ENCODE measurements around the gene MEF2C. TPM values are rescaled to one million over a fixed set of nuclear protein-coding genes. Genes with fewer than 3 reads are reported as not detected.

The MEF2C gene
- total RNA-seq, 2 experiments from 2014 or later, result 0.60 to 0.87 TPM

GRCh38 chr5:88746438-88746882 is 136.5 kb downstream of the MEF2C start:
- H3K4me1 ChIP-seq (ENCODE audit: insufficient read depth, low read length), result no peaks in the 10 kb centered on the region
- Mint-ChIP-seq H3K4me3 (no peak overlapping the region), H3K36me3 (ENCODE audit: low read depth) (no peaks in the 10 kb centered on the region), H3K4me1 (ENCODE audit: low read depth) (peaks cover 3% of the 10 kb centered on the region), H3K27me3 (peaks cover 2% of the 10 kb centered on the region), H3K9me3 (no peaks in the 10 kb centered on the region), H3K27ac (no peak overlapping the region)
- no peaks in the 10 kb centered on the region for H3K9me3 ChIP-seq (ENCODE audit: control insufficient read depth in 1 of 2, insufficient read depth in 1 of 2, low read length in 2 of 2)
- no peaks in the 10 kb centered on the region for H3K36me3 ChIP-seq (ENCODE audit: insufficient read depth, low read length)
- intact Hi-C loops (cut with DNase I, micrococcal nuclease), result no loop called here
- CTCF ChIA-PET, result no interaction called here
- H3K27ac ChIP-seq (ENCODE audit: low read depth in 1 of 2, low read length in 2 of 2), result no peak overlapping the region
- no peak for TF ChIP-seq CTCF (IDR thresholded peaks at IDR 0.05)
- no peak for ATAC-seq (ENCODE audit: poor library complexity)
- no peak for DNase-seq
- POLR2A ChIA-PET, result no interaction called here
- H3K4me3 ChIP-seq (ENCODE audit: low read length), result no peak overlapping the region
- H3K27me3 ChIP-seq (ENCODE audit: control insufficient read depth in 1 of 2, insufficient read depth in 2 of 2, low read length in 2 of 2), result no peaks in the 10 kb centered on the region

DNA sequence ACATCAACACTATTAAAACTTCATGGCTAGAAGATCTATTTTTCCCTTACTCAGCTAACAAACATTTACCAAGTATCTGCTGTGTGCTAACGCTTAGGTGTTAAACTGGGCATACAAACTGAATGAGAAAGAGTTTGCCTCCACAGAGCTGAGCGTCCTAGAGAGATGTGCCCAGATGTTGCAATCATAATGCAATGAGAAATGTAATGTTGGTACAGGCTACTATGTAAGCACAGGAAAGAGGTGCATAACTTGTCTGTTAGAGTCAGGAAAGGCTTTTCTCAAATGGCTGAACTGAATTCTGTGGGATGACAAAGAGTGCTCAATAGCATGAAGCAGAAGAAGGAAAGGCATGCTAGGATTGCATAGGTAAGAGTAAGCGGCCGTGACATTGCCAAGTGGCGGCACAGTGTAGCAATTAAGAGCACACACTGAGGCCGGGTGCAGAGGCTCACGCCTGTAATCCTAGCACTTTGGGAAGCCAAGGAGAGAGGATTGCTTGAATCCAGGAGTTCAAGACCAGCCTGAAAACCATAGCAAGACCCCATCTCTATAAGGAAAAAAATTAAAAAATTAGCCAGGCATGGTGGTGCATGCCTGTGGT is 137.8 kb downstream of the MEF2C start:
- Histone ChIP-seq H3K27me3 (ENCODE audit: control insufficient read depth in 1 of 2, insufficient read depth in 2 of 2, low read length in 2 of 2) (no peaks in the 10 kb centered on the region), H3K27ac (ENCODE audit: low read depth in 1 of 2, low read length in 2 of 2) (no peak overlapping the region), H3K9me3 (ENCODE audit: control insufficient read depth in 1 of 2, insufficient read depth in 1 of 2, low read length in 2 of 2) (no peaks in the 10 kb centered on the region), H3K4me3 (ENCODE audit: low read length) (no peak overlapping the region), H3K4me1 (ENCODE audit: insufficient read depth, low read length) (no peaks in the 10 kb centered on the region), H3K36me3 (ENCODE audit: insufficient read depth, low read length) (no peaks in the 10 kb centered on the region)
- no peaks in the 10 kb centered on the region for H3K36me3 Mint-ChIP-seq (ENCODE audit: low read depth)
- H3K4me1 Mint-ChIP-seq (ENCODE audit: low read depth), result no peaks in the 10 kb centered on the region
- ChIA-PET POLR2A (no interaction called here), CTCF (no interaction called here)
- peaks cover 5% of the 10 kb centered on the region for H3K27me3 Mint-ChIP-seq
- TF ChIP-seq CTCF (IDR thresholded peaks at IDR 0.05), result no peak
- no peak overlapping the region for H3K4me3 Mint-ChIP-seq
- no peak for ATAC-seq (ENCODE audit: poor library complexity)
- intact Hi-C loops (cut with DNase I, micrococcal nuclease), result no loop called here
- DNase-seq, result no peak
- H3K27ac Mint-ChIP-seq, result no peak overlapping the region
- no peaks in the 10 kb centered on the region for H3K9me3 Mint-ChIP-seq

GRCh38 chr5:88743231-88743834 is 139.7 kb downstream of the MEF2C start:
- H3K9me3 ChIP-seq (ENCODE audit: control insufficient read depth in 1 of 2, insufficient read depth in 1 of 2, low read length in 2 of 2), result no peaks in the 10 kb centered on the region
- no peak for TF ChIP-seq CTCF (IDR thresholded peaks at IDR 0.05)
- ChIA-PET POLR2A (no interaction called here), CTCF (no interaction called here)
- H3K27ac Mint-ChIP-seq, result no peak overlapping the region
- no peak for DNase-seq
- no peak overlapping the region for H3K4me3 ChIP-seq (ENCODE audit: low read length)
- H3K36me3 Mint-ChIP-seq (ENCODE audit: low read depth), result no peaks in the 10 kb centered on the region
- H3K4me3 Mint-ChIP-seq, result no peak overlapping the region
- H3K9me3 Mint-ChIP-seq, result no peaks in the 10 kb centered on the region
- H3K27me3 Mint-ChIP-seq, result peaks cover 5% of the 10 kb centered on the region
- intact Hi-C loops (cut with DNase I, micrococcal nuclease), result no loop called here
- no peak overlapping the region for H3K27ac ChIP-seq (ENCODE audit: low read depth in 1 of 2, low read length in 2 of 2)
- no peak for ATAC-seq (ENCODE audit: poor library complexity)
- H3K27me3 ChIP-seq (ENCODE audit: control insufficient read depth in 1 of 2, insufficient read depth in 2 of 2, low read length in 2 of 2), result no peaks in the 10 kb centered on the region
- no peaks in the 10 kb centered on the region for H3K4me1 Mint-ChIP-seq (ENCODE audit: low read depth)
- no peaks in the 10 kb centered on the region for H3K4me1 ChIP-seq (ENCODE audit: insufficient read depth, low read length)
- no peaks in the 10 kb centered on the region for H3K36me3 ChIP-seq (ENCODE audit: insufficient read depth, low read length)
